ENCODE results near the gene ELP4.

Gene ELP4

DNA sequence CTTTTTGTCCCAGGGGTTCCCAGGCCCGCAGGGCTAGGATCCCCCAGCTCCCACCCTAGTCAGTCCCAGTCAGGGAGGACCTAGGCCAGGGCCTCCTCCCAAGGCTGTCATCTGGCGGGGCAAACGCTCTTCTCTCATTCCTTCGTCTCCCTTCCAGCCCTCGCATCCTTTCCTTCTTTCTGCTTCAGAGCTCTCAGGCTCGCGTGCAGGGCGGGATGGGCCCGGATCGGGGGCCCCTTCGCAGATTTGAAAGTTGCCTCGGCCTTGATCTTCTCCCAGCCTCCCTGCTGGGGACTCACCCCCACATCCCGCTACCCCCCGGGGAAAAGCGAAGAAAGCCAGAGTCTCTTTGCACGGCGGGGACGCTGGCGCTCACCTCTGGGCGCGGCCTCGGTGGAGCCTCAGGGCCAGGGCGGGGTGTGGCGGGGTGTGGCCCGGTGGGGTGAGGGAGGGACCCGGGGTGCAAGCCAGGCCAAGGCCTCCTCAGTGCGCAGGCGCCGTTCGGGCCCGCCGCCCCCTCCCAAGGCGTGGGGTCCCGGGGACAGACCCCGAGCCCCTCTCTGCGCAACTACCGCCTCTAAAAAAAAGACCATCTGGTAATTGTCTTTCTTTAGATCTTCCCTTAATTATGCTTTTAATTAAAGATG is 316.4 kb downstream of the ELP4 start:
- H3K27ac ChIP-seq (ENCODE audit: low read depth, low read length, poor library complexity, severe bottlenecking), result no peak overlapping the region

DNA sequence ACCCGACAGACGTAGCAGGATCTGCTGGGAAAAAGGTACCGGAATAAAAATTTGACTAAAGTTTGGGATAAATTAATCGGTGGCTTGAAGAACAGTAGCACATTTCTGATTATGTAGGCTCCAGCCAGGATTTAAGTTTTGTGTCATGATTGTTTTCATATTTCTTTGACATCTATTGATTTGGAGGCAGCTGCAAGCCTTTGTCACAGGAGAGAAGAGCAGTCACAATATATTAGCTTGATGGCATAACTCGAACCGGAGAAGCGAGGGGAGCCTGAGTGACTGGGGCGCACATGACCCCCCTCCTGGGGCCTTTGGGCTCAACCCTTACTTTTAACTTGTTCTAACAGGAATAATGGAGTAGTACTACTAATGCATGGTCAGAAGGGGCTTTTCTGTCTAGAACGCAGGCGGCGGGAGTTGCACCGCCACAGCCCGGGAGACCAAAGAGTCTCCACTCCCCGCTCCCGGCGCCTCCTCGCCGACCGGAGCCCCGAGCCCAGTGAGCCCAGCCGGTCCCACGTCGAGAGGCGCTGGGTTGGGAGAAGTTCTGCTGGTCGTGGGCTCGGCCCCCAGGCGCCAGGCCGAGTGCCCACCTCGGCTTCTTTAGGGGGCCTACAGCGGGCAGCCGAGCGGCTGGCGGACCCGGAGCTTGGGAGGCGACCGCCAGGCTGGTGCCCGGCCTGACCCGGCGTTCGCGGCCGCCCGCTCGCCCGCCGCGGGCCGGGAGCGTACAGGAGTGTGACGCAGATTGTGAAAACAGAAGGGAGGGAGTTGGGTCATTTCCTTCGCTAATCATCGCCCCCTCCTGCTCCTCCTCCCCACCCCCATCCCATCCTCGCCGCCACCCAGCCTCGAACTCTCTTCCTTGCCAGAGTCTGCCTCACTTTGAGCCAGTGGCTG is 317.2 kb downstream of the ELP4 start:
- Histone ChIP-seq H3K4me2 (ENCODE audit: low read length) (no peak overlapping the region), H3K4me3 (ENCODE audit: low read depth, low read length, poor library complexity, severe bottlenecking) (no peak overlapping the region), H3K9ac (ENCODE audit: low read length) (no peak overlapping the region), H4K20me1 (ENCODE audit: insufficient read depth, low read length) (no peaks in the 10 kb centered on the region), H2AFZ (ENCODE audit: low read length) (no peak overlapping the region), H3K36me3 (ENCODE audit: insufficient read depth, low read length) (no peaks in the 10 kb centered on the region), H3K9me2 (ENCODE audit: low read depth, low read length) (no peaks in the 10 kb centered on the region), H3K4me1 (ENCODE audit: insufficient read depth, low read length, severe bottlenecking) (no peaks in the 10 kb centered on the region), H3F3A (ENCODE audit: insufficient read depth, low read length) (no peaks in the 10 kb centered on the region), H3K27me3 (ENCODE audit: insufficient read depth, low read length) (no peaks in the 10 kb centered on the region), H3K79me2 (ENCODE audit: insufficient read depth, low read length) (no peaks in the 10 kb centered on the region), H3K9me3 (ENCODE audit: low read length) (no peaks in the 10 kb centered on the region), H3K27ac (ENCODE audit: low read depth, low read length, poor library complexity, severe bottlenecking) (no peak overlapping the region)
- TF ChIP-seq, protein P1, sequence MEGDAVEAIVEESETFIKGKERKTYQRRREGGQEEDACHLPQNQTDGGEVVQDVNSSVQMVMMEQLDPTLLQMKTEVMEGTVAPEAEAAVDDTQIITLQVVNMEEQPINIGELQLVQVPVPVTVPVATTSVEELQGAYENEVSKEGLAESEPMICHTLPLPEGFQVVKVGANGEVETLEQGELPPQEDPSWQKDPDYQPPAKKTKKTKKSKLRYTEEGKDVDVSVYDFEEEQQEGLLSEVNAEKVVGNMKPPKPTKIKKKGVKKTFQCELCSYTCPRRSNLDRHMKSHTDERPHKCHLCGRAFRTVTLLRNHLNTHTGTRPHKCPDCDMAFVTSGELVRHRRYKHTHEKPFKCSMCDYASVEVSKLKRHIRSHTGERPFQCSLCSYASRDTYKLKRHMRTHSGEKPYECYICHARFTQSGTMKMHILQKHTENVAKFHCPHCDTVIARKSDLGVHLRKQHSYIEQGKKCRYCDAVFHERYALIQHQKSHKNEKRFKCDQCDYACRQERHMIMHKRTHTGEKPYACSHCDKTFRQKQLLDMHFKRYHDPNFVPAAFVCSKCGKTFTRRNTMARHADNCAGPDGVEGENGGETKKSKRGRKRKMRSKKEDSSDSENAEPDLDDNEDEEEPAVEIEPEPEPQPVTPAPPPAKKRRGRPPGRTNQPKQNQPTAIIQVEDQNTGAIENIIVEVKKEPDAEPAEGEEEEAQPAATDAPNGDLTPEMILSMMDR (IDR thresholded peaks at IDR 0.05; ENCODE audit: low read length), result no peak
- no peak for TF ChIP-seq EZH2 (IDR thresholded peaks at IDR 0.05; ENCODE audit: borderline replicate concordance, low read length)

More for the DNA sequence above, 316.4 kb downstream of the ELP4 start:
- Histone ChIP-seq H3K4me2 (ENCODE audit: low read length) (no peak overlapping the region), H4K20me1 (ENCODE audit: insufficient read depth, low read length) (no peaks in the 10 kb centered on the region), H3K36me3 (ENCODE audit: insufficient read depth, low read length) (no peaks in the 10 kb centered on the region), H3K4me3 (ENCODE audit: low read depth, low read length, poor library complexity, severe bottlenecking) (no peak overlapping the region), H3K9me2 (ENCODE audit: low read depth, low read length) (no peaks in the 10 kb centered on the region), H3K27me3 (ENCODE audit: insufficient read depth, low read length) (no peaks in the 10 kb centered on the region), H3K79me2 (ENCODE audit: insufficient read depth, low read length) (no peaks in the 10 kb centered on the region), H3K9ac (ENCODE audit: low read length) (no peak overlapping the region), H3K4me1 (ENCODE audit: insufficient read depth, low read length, severe bottlenecking) (no peaks in the 10 kb centered on the region), H3F3A (ENCODE audit: insufficient read depth, low read length) (no peaks in the 10 kb centered on the region), H3K9me3 (ENCODE audit: low read length) (no peaks in the 10 kb centered on the region), H2AFZ (ENCODE audit: low read length) (no peak overlapping the region)
- no peak for TF ChIP-seq EZH2 (IDR thresholded peaks at IDR 0.05; ENCODE audit: borderline replicate concordance, low read length)
- TF ChIP-seq, protein P1 (IDR thresholded peaks at IDR 0.05; ENCODE audit: low read length), result no peak

GRCh38 chr11:31827455-31828206 is 318.1 kb downstream of the ELP4 start:
- TF ChIP-seq, protein P1 (IDR thresholded peaks at IDR 0.05; ENCODE audit: low read length), result no peak
- no peak for TF ChIP-seq EZH2 (IDR thresholded peaks at IDR 0.05; ENCODE audit: borderline replicate concordance, low read length)
- Histone ChIP-seq H3K4me1 (ENCODE audit: insufficient read depth, low read length, severe bottlenecking) (no peaks in the 10 kb centered on the region), H3K4me2 (ENCODE audit: low read length) (no peak overlapping the region), H3K27ac (ENCODE audit: low read depth, low read length, poor library complexity, severe bottlenecking) (no peak overlapping the region), H3K36me3 (ENCODE audit: insufficient read depth, low read length) (no peaks in the 10 kb centered on the region), H3K9me3 (ENCODE audit: low read length) (no peaks in the 10 kb centered on the region), H3K27me3 (ENCODE audit: insufficient read depth, low read length) (no peaks in the 10 kb centered on the region), H3K9me2 (ENCODE audit: low read depth, low read length) (no peaks in the 10 kb centered on the region), H3K4me3 (ENCODE audit: low read depth, low read length, poor library complexity, severe bottlenecking) (no peak overlapping the region), H3F3A (ENCODE audit: insufficient read depth, low read length) (no peaks in the 10 kb centered on the region), H3K79me2 (ENCODE audit: insufficient read depth, low read length) (no peaks in the 10 kb centered on the region), H3K9ac (ENCODE audit: low read length) (no peak overlapping the region), H2AFZ (ENCODE audit: low read length) (no peak overlapping the region), H4K20me1 (ENCODE audit: insufficient read depth, low read length) (no peaks in the 10 kb centered on the region)
